ENCODE data around the gene HTATSF1.

DNA sequence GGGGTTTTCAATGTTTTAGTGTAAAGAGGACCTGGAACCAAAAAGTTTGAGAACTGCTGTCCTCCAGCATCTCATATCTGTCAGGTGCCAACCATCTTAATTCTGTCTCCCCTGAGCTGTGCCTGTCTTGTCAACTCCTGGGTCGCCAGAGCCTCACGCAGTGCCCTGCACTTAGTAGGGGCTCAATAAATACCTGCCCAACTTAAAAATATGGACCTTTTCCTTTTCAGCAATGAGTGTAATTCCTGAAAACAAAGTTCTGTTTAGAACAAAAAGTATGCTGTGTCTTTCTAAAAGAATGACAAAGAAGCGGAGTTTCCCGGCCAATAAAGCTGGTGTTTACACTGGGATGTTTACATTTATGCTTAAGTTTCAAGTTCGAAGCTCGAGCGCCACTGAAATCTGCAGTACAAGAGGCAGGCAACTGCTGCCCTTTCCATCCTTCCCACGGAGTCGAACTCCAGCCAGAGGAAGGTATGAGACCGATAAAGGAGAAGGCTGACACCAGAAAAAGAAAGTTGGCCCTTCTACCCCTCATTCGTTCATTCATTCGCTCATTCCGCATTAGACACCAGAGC is 1.1 kb upstream of the HTATSF1 start:
- TF ChIP-seq POLR2A (IDR thresholded peaks at IDR 0.05; ENCODE audit: extremely low read depth, insufficient read length) (no peak), CTCF (IDR thresholded peaks at IDR 0.05; ENCODE audit: low read depth, low read length) (no peak), MYC (IDR thresholded peaks at IDR 0.05; ENCODE audit: low read depth, low read length) (no peak)
- TF ChIP-seq, protein P1, sequence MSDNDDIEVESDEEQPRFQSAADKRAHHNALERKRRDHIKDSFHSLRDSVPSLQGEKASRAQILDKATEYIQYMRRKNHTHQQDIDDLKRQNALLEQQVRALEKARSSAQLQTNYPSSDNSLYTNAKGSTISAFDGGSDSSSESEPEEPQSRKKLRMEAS (IDR thresholded peaks at IDR 0.05; ENCODE audit: low read depth, low read length), result no peak
